ENCODE measurements around the gene INAFM2. TPM values are rescaled to one million over a fixed set of nuclear protein-coding genes. Genes with fewer than 3 reads are reported as not detected.

The INAFM2 gene
- total RNA-seq, 6 donors from 2014 or later: 15.7 to 36.2 (median 25.6) TPM

DNA sequence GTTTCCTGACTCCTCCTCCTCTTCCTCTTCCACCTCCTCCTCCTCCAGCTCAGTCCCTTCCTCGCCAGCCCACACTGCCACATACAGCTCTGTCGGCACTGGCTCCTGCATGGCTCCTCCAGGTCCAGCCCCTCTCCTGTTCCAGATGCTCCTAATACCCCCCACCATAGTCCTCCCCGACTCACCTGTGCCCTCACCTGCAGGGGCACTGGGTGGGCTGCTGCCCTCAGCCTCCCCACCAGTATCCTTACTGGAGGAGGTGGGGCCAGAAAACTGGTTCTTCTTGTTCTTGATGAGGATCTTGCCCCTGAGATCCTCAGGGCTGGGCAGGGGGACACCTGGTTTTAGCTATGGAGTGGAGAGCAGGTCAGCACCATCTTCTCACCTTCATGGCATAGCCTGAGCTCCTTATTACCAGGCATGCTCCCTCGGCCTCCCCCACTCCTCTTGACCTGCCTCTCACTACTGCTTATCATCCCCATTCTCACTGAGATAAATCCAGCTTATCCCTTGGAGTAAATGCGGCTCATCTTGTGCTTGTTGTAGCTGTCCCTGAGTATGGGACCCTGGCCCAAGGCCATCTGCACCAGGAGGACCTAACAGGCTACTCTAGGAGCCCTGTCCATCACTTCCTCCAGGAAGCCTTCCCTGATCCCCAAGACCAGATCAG lies 26.8 kb upstream of the INAFM2 start:
- Histone ChIP-seq H3K27me3 (no peaks in the 10 kb centered on the region), H3K4me1 (peaks cover 0 to 1% (median under 1%) of the 10 kb centered on the region in 4 donors), H3K36me3 (peaks cover 0 to 11% (median 5%) of the 10 kb centered on the region in 4 donors), H3K27ac (no peak overlapping the region), H3K4me3 (no peak overlapping the region), H3K9me3 (no peaks in the 10 kb centered on the region)
- WGBS, 2 donors: 87 to 93% methylated on average over 4 to 5 of the region's 5 CpGs
- no peak for ATAC-seq (ENCODE audit: low FRiP score in 2 of 2)
- no peak for TF ChIP-seq EP300 (IDR thresholded peaks at IDR 0.05)
- no peak for TF ChIP-seq POLR2A (IDR thresholded peaks at IDR 0.05)
- DNase-seq: no peak

DNA sequence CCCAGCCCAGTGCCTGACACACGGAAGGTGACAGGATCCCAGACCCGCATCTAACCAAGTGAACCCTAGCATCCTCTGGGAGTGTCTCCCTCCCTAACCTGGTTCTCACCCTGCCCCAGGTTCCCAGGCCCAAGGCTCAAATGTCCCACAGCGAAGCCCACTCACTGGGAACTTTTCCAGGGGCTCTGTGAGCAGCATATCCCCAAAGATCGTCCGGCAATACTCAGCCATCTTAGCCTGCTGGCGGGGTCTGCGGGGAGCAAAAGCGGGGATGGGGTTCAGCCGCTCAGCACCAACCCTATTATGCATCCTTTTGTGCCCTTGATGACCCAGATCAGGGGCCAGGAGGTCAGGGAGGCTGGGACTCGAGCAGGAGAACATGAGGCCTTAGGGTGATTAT lies 26.1 kb upstream of the INAFM2 start:
- WGBS, 2 donors: 93% methylated on average over 8 to 10 of the region's 10 CpGs
- DNase-seq: no peak

DNA sequence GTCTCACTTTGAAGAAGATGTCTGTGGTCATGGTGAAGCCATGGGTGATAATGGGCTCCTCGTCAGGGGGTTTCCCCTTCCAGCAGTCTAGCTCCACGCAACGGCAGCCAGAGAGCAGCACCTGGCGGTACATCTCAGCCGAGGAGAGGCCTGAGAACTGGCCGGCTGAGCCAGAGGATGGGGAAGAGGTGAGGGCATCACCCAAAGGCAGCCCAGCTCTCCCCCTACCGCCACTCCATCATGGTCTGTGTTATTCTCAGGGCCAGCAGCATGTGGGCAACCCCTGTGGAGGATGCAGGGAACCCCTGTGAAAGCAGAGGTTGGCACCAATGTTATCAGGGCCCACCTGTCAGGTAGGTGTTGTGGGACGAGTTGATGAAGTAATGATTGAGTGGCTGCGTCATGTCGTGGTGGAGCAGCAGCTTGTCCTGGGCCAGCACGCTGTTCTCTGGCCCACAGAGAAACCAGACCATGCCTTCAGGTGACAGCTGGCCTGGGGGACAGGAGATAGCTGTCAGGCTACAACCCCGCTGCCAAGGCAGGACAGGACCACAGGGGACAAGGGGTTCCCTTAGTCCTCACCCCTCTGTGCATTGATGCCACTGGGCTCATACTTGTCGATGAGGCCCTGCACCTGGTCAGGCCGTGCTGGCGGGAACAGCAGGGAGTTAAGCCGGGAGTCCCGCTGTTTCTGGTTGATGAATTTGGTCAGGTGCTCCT lies 25.1 kb upstream of the INAFM2 start:
- TF ChIP-seq POLR2AphosphoS5 (IDR thresholded peaks at IDR 0.05): no peak
- H3K4me1 ChIP-seq: no peaks in the 10 kb centered on the region
- H3K36me3 ChIP-seq: peaks cover 0 to 12% (median 3%) of the 10 kb centered on the region in 4 donors
- no peaks in the 10 kb centered on the region for H3K27me3 ChIP-seq
- H3K4me3 ChIP-seq: no peak overlapping the region
- no peak for DNase-seq
- no peaks in the 10 kb centered on the region for H3K9me3 ChIP-seq
- H3K27ac ChIP-seq: no peak overlapping the region
- 96 to 97% methylated on average over 6 to 17 of the region's 17 CpGs for WGBS, 2 donors
- no peak for ATAC-seq (ENCODE audit: low FRiP score in 2 of 2)

More for the DNA sequence above, 26.1 kb upstream of the INAFM2 start:
- Histone ChIP-seq H3K36me3 (peaks cover 0 to 12% (median 3%) of the 10 kb centered on the region in 4 donors), H3K9me3 (no peaks in the 10 kb centered on the region), H3K27me3 (no peaks in the 10 kb centered on the region), H3K4me3 (no peak overlapping the region), H3K27ac (no peak overlapping the region), H3K4me1 (no peaks in the 10 kb centered on the region)
- TF ChIP-seq CTCF (IDR thresholded peaks at IDR 0.05): no peak
- TF ChIP-seq POLR2AphosphoS5 (IDR thresholded peaks at IDR 0.05): no peak
- TF ChIP-seq EP300 (IDR thresholded peaks at IDR 0.05): no peak
- no peak for TF ChIP-seq POLR2A (IDR thresholded peaks at IDR 0.05)
- no peak for ATAC-seq (ENCODE audit: low FRiP score in 2 of 2)

GRCh38 chr15:40300367-40300766 lies 23.1 kb upstream of the INAFM2 start:
- Histone ChIP-seq H3K4me3 (no peak overlapping the region), H3K4me1 (no peaks in the 10 kb centered on the region), H3K36me3 (peaks cover 0 to 10% (median 1%) of the 10 kb centered on the region in 4 donors), H3K27ac (no peak overlapping the region), H3K27me3 (no peaks in the 10 kb centered on the region), H3K9me3 (no peaks in the 10 kb centered on the region)
- 97 to 98% methylated on average over 2 of the region's 2 CpGs for WGBS, 2 donors
- ATAC-seq (ENCODE audit: low FRiP score in 2 of 2) (no peak), DNase-seq (no peak)
- TF ChIP-seq POLR2AphosphoS5 (IDR thresholded peaks at IDR 0.05): no peak
- no peak for TF ChIP-seq EP300 (IDR thresholded peaks at IDR 0.05)
- TF ChIP-seq POLR2A (IDR thresholded peaks at IDR 0.05): no peak
- no peak for TF ChIP-seq CTCF (IDR thresholded peaks at IDR 0.05)

DNA sequence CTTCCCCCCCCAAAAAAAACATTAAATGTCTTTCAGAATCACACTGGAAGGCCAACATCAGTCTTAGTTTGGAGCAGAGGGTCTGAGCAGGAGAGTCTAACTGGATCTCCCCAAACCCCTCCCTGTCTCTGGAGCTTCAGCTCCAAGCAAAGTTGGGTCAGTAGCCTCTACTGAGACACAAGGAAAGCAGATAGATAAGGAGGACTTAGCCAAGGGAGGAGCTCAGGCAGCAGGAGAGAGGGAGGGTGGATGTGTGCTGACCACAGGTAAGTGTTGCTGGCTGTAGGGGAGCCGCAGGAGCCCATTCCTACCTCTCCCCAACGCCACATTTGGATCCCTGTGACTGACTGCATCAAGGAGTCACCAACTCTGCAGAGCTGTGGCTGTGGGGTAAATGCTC lies 22.7 kb upstream of the INAFM2 start:
- Histone ChIP-seq H3K4me1 (no peaks in the 10 kb centered on the region), H3K36me3 (peaks cover 0 to 10% (median 1%) of the 10 kb centered on the region in 4 donors), H3K27me3 (no peaks in the 10 kb centered on the region), H3K27ac (no peak overlapping the region), H3K4me3 (no peak overlapping the region), H3K9me3 (no peaks in the 10 kb centered on the region)
- TF ChIP-seq EP300 (IDR thresholded peaks at IDR 0.05) (no peak), CTCF (IDR thresholded peaks at IDR 0.05) (no peak), POLR2AphosphoS5 (IDR thresholded peaks at IDR 0.05) (no peak), POLR2A (IDR thresholded peaks at IDR 0.05) (no peak)
- WGBS, 2 donors: 97% methylated on average over 2 of the region's 2 CpGs; no CpG with 5 or more reads in 1 of the 2 donors
- ATAC-seq (ENCODE audit: low FRiP score in 2 of 2) (no peak), DNase-seq (no peak)
